ENCODE data around the gene UGT1A4. TPM values are rescaled to one million over a fixed set of nuclear protein-coding genes. Genes with fewer than 3 reads are reported as not detected.

UGT1A4 gene
- total and polyA plus RNA-seq, 9 of the 15 experiments (the other 6 are each of a cell fraction or from before 2014, with no cell fraction given) = not detected

DNA sequence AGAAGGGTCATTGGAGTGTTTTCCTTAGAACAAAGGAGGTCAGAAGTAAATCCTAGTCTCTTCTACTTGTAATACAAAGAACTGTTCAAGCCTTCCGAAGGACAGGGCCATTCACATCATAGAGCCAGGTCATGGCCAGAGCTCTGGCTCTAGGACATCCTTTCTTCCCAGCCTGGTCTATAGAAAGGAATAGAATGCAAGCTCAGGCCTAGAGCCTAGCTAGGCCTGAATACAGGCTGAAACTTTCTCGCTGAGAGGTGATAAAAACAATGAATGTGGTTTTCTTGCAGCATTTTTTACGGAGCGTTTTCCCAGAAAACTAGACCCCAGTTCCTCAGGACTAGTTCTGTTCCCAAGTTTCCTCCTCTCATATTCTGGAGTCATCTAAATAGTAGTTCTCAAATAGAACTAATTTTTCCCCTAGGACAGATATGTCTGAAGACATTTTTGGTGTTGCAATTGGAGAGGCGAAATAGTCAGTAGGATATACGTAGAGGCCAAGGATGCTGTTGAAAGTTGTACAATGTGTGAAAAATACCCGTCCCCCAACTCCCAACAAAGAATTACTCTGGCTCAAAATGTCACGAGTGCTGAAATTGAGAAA is 19.0 kb upstream of the UGT1A4 start:
- POLR2A ChIA-PET = no interaction called here
- peak overlapping the region; percentile 59; the same call in 2 of the 3 replicates for H3K27ac ChIP-seq (ENCODE audit: extremely low read depth, low read depth, low read length)
- BruUV-seq (replicated peaks) = no TSS peak

DNA sequence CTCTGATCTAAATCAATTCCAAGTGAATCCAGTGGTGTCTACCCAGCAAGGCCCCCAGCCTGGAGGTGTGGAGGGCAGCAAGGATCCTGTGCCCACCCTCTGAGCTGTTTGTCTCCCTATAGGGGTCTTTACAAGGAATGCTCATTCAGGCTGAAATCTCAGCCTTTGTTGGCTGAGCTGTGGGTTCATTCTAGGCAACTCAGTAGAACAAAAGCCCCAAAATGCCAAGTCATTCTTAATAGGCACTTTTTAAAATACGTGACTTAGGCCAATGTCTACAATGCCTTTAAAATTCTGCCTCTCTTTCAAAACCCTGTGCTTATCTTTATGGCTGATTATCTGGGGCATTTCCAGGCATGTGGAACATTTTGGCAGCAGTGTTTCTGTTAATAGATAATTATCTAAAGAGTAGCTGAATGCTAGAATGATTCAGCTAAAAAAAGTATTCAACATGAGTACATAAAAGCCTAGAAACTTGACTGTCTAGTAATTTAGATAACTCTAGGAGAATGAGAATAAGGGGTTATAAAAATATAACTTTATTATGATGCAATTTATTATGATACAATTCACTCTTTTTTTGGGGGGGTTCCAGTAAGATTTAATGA is 18.4 kb upstream of the UGT1A4 start:
- no peaks in the 10 kb centered on the region for H3K79me2 ChIP-seq (ENCODE audit: control insufficient read depth, insufficient read depth, low read length)
- peak; percentile 94 for TF ChIP-seq ZNF316 (IDR thresholded peaks at IDR 0.05)
- TF ChIP-seq, protein P1, sequence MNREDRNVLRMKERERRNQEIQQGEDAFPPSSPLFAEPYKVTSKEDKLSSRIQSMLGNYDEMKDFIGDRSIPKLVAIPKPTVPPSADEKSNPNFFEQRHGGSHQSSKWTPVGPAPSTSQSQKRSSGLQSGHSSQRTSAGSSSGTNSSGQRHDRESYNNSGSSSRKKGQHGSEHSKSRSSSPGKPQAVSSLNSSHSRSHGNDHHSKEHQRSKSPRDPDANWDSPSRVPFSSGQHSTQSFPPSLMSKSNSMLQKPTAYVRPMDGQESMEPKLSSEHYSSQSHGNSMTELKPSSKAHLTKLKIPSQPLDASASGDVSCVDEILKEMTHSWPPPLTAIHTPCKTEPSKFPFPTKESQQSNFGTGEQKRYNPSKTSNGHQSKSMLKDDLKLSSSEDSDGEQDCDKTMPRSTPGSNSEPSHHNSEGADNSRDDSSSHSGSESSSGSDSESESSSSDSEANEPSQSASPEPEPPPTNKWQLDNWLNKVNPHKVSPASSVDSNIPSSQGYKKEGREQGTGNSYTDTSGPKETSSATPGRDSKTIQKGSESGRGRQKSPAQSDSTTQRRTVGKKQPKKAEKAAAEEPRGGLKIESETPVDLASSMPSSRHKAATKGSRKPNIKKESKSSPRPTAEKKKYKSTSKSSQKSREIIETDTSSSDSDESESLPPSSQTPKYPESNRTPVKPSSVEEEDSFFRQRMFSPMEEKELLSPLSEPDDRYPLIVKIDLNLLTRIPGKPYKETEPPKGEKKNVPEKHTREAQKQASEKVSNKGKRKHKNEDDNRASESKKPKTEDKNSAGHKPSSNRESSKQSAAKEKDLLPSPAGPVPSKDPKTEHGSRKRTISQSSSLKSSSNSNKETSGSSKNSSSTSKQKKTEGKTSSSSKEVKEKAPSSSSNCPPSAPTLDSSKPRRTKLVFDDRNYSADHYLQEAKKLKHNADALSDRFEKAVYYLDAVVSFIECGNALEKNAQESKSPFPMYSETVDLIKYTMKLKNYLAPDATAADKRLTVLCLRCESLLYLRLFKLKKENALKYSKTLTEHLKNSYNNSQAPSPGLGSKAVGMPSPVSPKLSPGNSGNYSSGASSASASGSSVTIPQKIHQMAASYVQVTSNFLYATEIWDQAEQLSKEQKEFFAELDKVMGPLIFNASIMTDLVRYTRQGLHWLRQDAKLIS (CRISPR knock-in tag; IDR thresholded peaks at IDR 0.05) = no peak
- no peak for TF ChIP-seq NEUROD1 (IDR thresholded peaks at IDR 0.05; ENCODE audit: borderline replicate concordance, low read depth, low read length, partially characterized antibody)
- no peak for TF ChIP-seq ZNF217 (CRISPR knock-in tag; IDR thresholded peaks at IDR 0.05)
- no peak for TF ChIP-seq MCM5 (IDR thresholded peaks at IDR 0.05; ENCODE audit: low read depth)
- TF ChIP-seq ZNF133 (CRISPR knock-in tag; IDR thresholded peaks at IDR 0.05) = no peak
- TF ChIP-seq TRIM24 (IDR thresholded peaks at IDR 0.05) = peak; percentile 17 to 74; a peak in 2 of 4 replicates
- TF ChIP-seq, protein P2, sequence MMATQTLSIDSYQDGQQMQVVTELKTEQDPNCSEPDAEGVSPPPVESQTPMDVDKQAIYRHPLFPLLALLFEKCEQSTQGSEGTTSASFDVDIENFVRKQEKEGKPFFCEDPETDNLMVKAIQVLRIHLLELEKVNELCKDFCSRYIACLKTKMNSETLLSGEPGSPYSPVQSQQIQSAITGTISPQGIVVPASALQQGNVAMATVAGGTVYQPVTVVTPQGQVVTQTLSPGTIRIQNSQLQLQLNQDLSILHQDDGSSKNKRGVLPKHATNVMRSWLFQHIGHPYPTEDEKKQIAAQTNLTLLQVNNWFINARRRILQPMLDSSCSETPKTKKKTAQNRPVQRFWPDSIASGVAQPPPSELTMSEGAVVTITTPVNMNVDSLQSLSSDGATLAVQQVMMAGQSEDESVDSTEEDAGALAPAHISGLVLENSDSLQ (IDR thresholded peaks at IDR 0.05) = no peak; the same call in 1 of the 2 replicates

More for the DNA sequence above, 19.0 kb upstream of the UGT1A4 start:
- Histone ChIP-seq H3K4me2 (ENCODE audit: insufficient read depth, low read length) (no peak overlapping the region; the same call in 1 of the 2 replicates), H2AFZ (ENCODE audit: low read depth, low read length) (no peak overlapping the region), H3K4me3 (no peak overlapping the region), H3K79me2 (ENCODE audit: control insufficient read depth, insufficient read depth, low read length) (no peaks in the 10 kb centered on the region), H3K4me1 (replicated peaks in 1 of 2; ENCODE audit: control insufficient read depth in 2 of 2, insufficient read depth in 2 of 2, low read length in 2 of 2) (peaks cover 0 to 10% of the 10 kb centered on the region in 2 experiments; a peak in 3 of 5 replicates), H3K9me3 (replicated peaks; ENCODE audit: control insufficient read depth, insufficient read depth, low read depth, low read length) (no peaks in the 10 kb centered on the region), H3K36me3 (ENCODE audit: control insufficient read depth, insufficient read depth, low read length) (no peaks in the 10 kb centered on the region), H3K9ac (ENCODE audit: insufficient read depth in 1 of 2, low read depth in 2 of 2, low read length in 2 of 2) (no peak overlapping the region), H3K27me3 (ENCODE audit: control insufficient read depth in 2 of 2, insufficient read depth in 2 of 2, low read length in 2 of 2) (no peaks in the 10 kb centered on the region), H4K20me1 (replicated peaks; ENCODE audit: control insufficient read depth, insufficient read depth, low read length) (no peaks in the 10 kb centered on the region), H3K9me1 (ENCODE audit: control insufficient read depth, insufficient read depth, low read length) (no peaks in the 10 kb centered on the region)
- in situ Hi-C loops (cut with MboI) = no loop called here
- DNase-seq (ENCODE audit: extremely low read depth in 1 of 4, low spot score in 3 of 4) (no peak), FAIRE-seq (no peak), ATAC-seq (no peak)
- TF ChIP-seq ESRRA (IDR thresholded peaks at IDR 0.05; ENCODE audit: borderline replicate concordance, low read depth) (no peak), ZNF197 (CRISPR knock-in tag; IDR thresholded peaks at IDR 0.05; ENCODE audit: low read depth) (no peak), GATA2 (CRISPR knock-in tag; IDR thresholded peaks at IDR 0.05) (no peak), TCF7L2 (IDR thresholded peaks at IDR 0.05; ENCODE audit: low read depth, low read length) (no peak), RBM22 (IDR thresholded peaks at IDR 0.05; ENCODE audit: low read depth, low read length, poor library complexity, severe bottlenecking) (no peak), MTA3 (IDR thresholded peaks at IDR 0.05; ENCODE audit: borderline replicate concordance) (no peak), ESRRB (CRISPR knock-in tag; IDR thresholded peaks at IDR 0.05; ENCODE audit: borderline replicate concordance) (no peak)
- 60% methylated on average over 7 of the region's 8 CpGs for WGBS (ENCODE audit: insufficient coverage, low coverage, missing lambda C conversion rate)
- CTCF ChIA-PET (ENCODE audit: low intra/inter-chr PET ratio) = no interaction called here
- intact Hi-C loops (cut with micrococcal nuclease) = no loop called here

More for the DNA sequence above, 18.4 kb upstream of the UGT1A4 start:
- H2AFZ ChIP-seq (ENCODE audit: low read depth, low read length) = no peak overlapping the region
- peak; percentile 69 for FAIRE-seq
- H3K36me3 ChIP-seq (ENCODE audit: control insufficient read depth, insufficient read depth, low read length) = no peaks in the 10 kb centered on the region
- CTCF ChIA-PET (ENCODE audit: low intra/inter-chr PET ratio) = no interaction called here
- H3K27me3 ChIP-seq (ENCODE audit: control insufficient read depth in 2 of 2, insufficient read depth in 2 of 2, low read length in 2 of 2) = no peaks in the 10 kb centered on the region
- intact Hi-C loops (cut with micrococcal nuclease) (no loop called here), in situ Hi-C loops (cut with MboI) (no loop called here)
- H3K4me3 ChIP-seq = no peak overlapping the region
- H3K4me2 ChIP-seq (ENCODE audit: insufficient read depth, low read length) = no peak overlapping the region; the same call in 1 of the 2 replicates
- POLR2A ChIA-PET = no interaction called here
- WGBS (ENCODE audit: insufficient coverage, low coverage, missing lambda C conversion rate) = 0% methylated on average over 1 of the region's 1 CpG
- DNase-seq (ENCODE audit: extremely low read depth in 1 of 4, low spot score in 3 of 4) = peak in 2 of 4 experiments; percentile 6 to 19
- peaks cover 0 to 10% of the 10 kb centered on the region in 2 experiments; a peak in 3 of 5 replicates for H3K4me1 ChIP-seq (replicated peaks in 1 of 2; ENCODE audit: control insufficient read depth in 2 of 2, insufficient read depth in 2 of 2, low read length in 2 of 2)
- ATAC-seq = no peak
- H3K9me3 ChIP-seq (replicated peaks; ENCODE audit: control insufficient read depth, insufficient read depth, low read depth, low read length) = no peaks in the 10 kb centered on the region
- H3K27ac ChIP-seq (ENCODE audit: extremely low read depth, low read depth, low read length) = peak overlapping the region; percentile 59; the same call in 2 of the 3 replicates
- no peaks in the 10 kb centered on the region for H4K20me1 ChIP-seq (replicated peaks; ENCODE audit: control insufficient read depth, insufficient read depth, low read length)
- no TSS peak for BruUV-seq (replicated peaks)
- H3K9me1 ChIP-seq (ENCODE audit: control insufficient read depth, insufficient read depth, low read length) = no peaks in the 10 kb centered on the region
- no peak overlapping the region for H3K9ac ChIP-seq (ENCODE audit: insufficient read depth in 1 of 2, low read depth in 2 of 2, low read length in 2 of 2)

All from K562 (cell line).